Erythroblast (primary cell): ENCODE measurements around the gene APP.

Source experiments
- GATA1 ChIP-seq: IDR thresholded peaks from 2 replicates; pipeline ENCODE4 v1.6.1; 2011; ENCODE audit warnings: low read depth, mild to moderate bottlenecking, control low read depth, low read length, moderate library complexity
- POLR2A ChIP-seq: IDR thresholded peaks from 2 replicates; pipeline ENCODE4 v1.6.1; 2011; ENCODE audit warnings: mild to moderate bottlenecking, low read length

- TF ChIP-seq POLR2A (no peak), GATA1 (no peak)
Observed at GRCh38 chr21:26153758-26154157, 16.8 kb downstream of the APP start.
